Panc1 (cell line): ENCODE measurements around the gene VIPR2.

Source experiments
- CTCF ChIP-seq: fragments of 450-650 bp; IDR thresholded peaks from 2 replicates; pipeline ENCODE4 v1.5.1; 2017; ENCODE audit warnings: mild to moderate bottlenecking
- POLR2AphosphoS5 ChIP-seq: IDR thresholded peaks from 2 replicates; pipeline ENCODE4 v1.6.1; 2012; ENCODE audit warnings: mild to moderate bottlenecking, low read depth, low read length, moderate library complexity
- REST ChIP-seq, 2 experiments: IDR thresholded peaks; 2 replicates each; pipeline ENCODE4 v1.6.1; 2011 to 2012; ENCODE audit warnings: low read depth in 2 of 2, control low read depth in 1 of 2, low read length in 1 of 2, mild to moderate bottlenecking in 1 of 2, moderate library complexity in 1 of 2; ENCODE audit not compliant: insufficient read depth in 1 of 2

GRCh38 chr7:159034988-159035387 is 109.7 kb downstream of the VIPR2 start:
- TF ChIP-seq CTCF (no peak), POLR2AphosphoS5 (no peak), REST (IDR thresholded peaks at IDR 0.05; ENCODE audit: insufficient read depth in 1 of 2, low read depth in 2 of 2, low read length in 1 of 2) (no peak)
